Activated T-helper 2 cell treated with anti-CD3 and anti-CD28 coated beads, Interferon-gamma antibody, Interleukin-2, Interleukin-4, amounts not matched to agents 10 μg/mL and 5 μg/mL and 100 μg/mL, durations not matched to agents 14 hours and 24 hours and 36 hours (primary cell): ENCODE results near the gene SERPINE3. TPM values are rescaled to one million over a fixed set of nuclear protein-coding genes. Genes with fewer than 3 reads are reported as not detected.
A peak's percentile ranks its signal among the peaks of the same experiment; 100 is the strongest.

Experiments
- DNase-seq: peaks from one replicate; pipeline ENCODE4 v3.0.0; 2021; ENCODE audit warnings: low spot score
- H3K27ac Mint-ChIP-seq: one replicate; pipeline ENCODE4 v1.8.0; 2021; ENCODE audit warnings: mixed read lengths
- H3K27me3 Mint-ChIP-seq: one replicate; pipeline ENCODE4 v1.8.0; 2021; ENCODE audit warnings: low read depth, mixed read lengths
- H3K36me3 Mint-ChIP-seq: one replicate; pipeline ENCODE4 v1.8.0; 2021; ENCODE audit warnings: low read depth, mixed read lengths
- H3K4me1 Mint-ChIP-seq: one replicate; pipeline ENCODE4 v1.8.0; 2021; ENCODE audit warnings: low read depth, mixed read lengths
- H3K4me3 Mint-ChIP-seq: one replicate; pipeline ENCODE4 v1.8.0; 2021; ENCODE audit warnings: low read depth, mild to moderate bottlenecking, moderate library complexity, mixed read lengths
- H3K9me3 Mint-ChIP-seq: one replicate; pipeline ENCODE4 v1.8.0; 2021; ENCODE audit warnings: mixed read lengths
- intact Hi-C: fragments of 100-400 bp; cut with micrococcal nuclease; formaldehyde crosslinking; loops from one replicate; pipeline ENCODE4 v1.15.1; 2023
- total RNA-seq: library from RNA; stranded (reverse); gene quantifications from 2 replicates; pipeline ENCODE4 v1.2.3, GENCODE V29; 2022

Gene SERPINE3
- total RNA-seq, 1 donor from 2014 or later = not detected

- H3K27me3 Mint-ChIP-seq = peaks cover 4% of the 10 kb centered on the region
- H3K9me3 Mint-ChIP-seq = no peaks in the 10 kb centered on the region
- H3K27ac Mint-ChIP-seq = no peak overlapping the region
These were observed 21.5 kb upstream of the SERPINE3 start for GRCh38 chr13:51318015-51318414.

GRCh38 chr13:51318876-51319275, 20.6 kb upstream of the SERPINE3 start:
- H3K27ac Mint-ChIP-seq = no peak overlapping the region
- peaks cover 2% of the 10 kb centered on the region for H3K27me3 Mint-ChIP-seq
- H3K4me1 Mint-ChIP-seq = no peaks in the 10 kb centered on the region
- H3K9me3 Mint-ChIP-seq = no peaks in the 10 kb centered on the region
- DNase-seq = no peak
- intact Hi-C loops = no loop called here
- no peaks in the 10 kb centered on the region for H3K36me3 Mint-ChIP-seq
- no peak overlapping the region for H3K4me3 Mint-ChIP-seq

More at GRCh38 chr13:51318015-51318414, 21.5 kb upstream of the SERPINE3 start:
- H3K4me1 Mint-ChIP-seq = no peaks in the 10 kb centered on the region
- intact Hi-C loops = no loop called here
- H3K4me3 Mint-ChIP-seq = no peak overlapping the region
- no peaks in the 10 kb centered on the region for H3K36me3 Mint-ChIP-seq
- DNase-seq = no peak

- H3K9me3 Mint-ChIP-seq = no peaks in the 10 kb centered on the region
- no peak for DNase-seq
- intact Hi-C loops = no loop called here
- H3K4me1 Mint-ChIP-seq = no peaks in the 10 kb centered on the region
- H3K27ac Mint-ChIP-seq = no peak overlapping the region
- no peaks in the 10 kb centered on the region for H3K27me3 Mint-ChIP-seq
- no peaks in the 10 kb centered on the region for H3K36me3 Mint-ChIP-seq
- no peak overlapping the region for H3K4me3 Mint-ChIP-seq
These were observed 17.7 kb upstream of the SERPINE3 start for GRCh38 chr13:51321836-51322235.

- Mint-ChIP-seq H3K4me3 (no peak overlapping the region), H3K4me1 (no peaks in the 10 kb centered on the region), H3K27ac (no peak overlapping the region), H3K36me3 (no peaks in the 10 kb centered on the region), H3K9me3 (no peaks in the 10 kb centered on the region), H3K27me3 (no peaks in the 10 kb centered on the region)
- intact Hi-C loops = no loop called here
- DNase-seq = no peak
These were observed 16.7 kb upstream of the SERPINE3 start for GRCh38 chr13:51322826-51323225.

- H3K4me1 Mint-ChIP-seq = no peaks in the 10 kb centered on the region
- no peak for DNase-seq
- H3K36me3 Mint-ChIP-seq = no peaks in the 10 kb centered on the region
- H3K9me3 Mint-ChIP-seq = no peaks in the 10 kb centered on the region
- H3K27me3 Mint-ChIP-seq = no peaks in the 10 kb centered on the region
- intact Hi-C loops = no loop called here
- no peak overlapping the region for H3K27ac Mint-ChIP-seq
- H3K4me3 Mint-ChIP-seq = no peak overlapping the region
These were observed 15.5 kb upstream of the SERPINE3 start for GRCh38 chr13:51323824-51324511.

GRCh38 chr13:51324714-51325420, 14.6 kb upstream of the SERPINE3 start:
- no peaks in the 10 kb centered on the region for H3K4me1 Mint-ChIP-seq
- DNase-seq = no peak
- no peaks in the 10 kb centered on the region for H3K27me3 Mint-ChIP-seq
- no peak overlapping the region for H3K27ac Mint-ChIP-seq
- no peaks in the 10 kb centered on the region for H3K36me3 Mint-ChIP-seq
- intact Hi-C loops = no loop called here
- H3K9me3 Mint-ChIP-seq = no peaks in the 10 kb centered on the region
- H3K4me3 Mint-ChIP-seq = no peak overlapping the region

GRCh38 chr13:51325837-51326236, 13.7 kb upstream of the SERPINE3 start:
- Mint-ChIP-seq H3K36me3 (no peaks in the 10 kb centered on the region), H3K4me1 (peaks cover 4% of the 10 kb centered on the region), H3K9me3 (no peaks in the 10 kb centered on the region), H3K27ac (no peak overlapping the region), H3K4me3 (no peak overlapping the region), H3K27me3 (no peaks in the 10 kb centered on the region)
- no peak for DNase-seq
- intact Hi-C loops = no loop called here

GRCh38 chr13:51326777-51327176, 12.7 kb upstream of the SERPINE3 start:
- no peaks in the 10 kb centered on the region for H3K27me3 Mint-ChIP-seq
- no peak overlapping the region for H3K27ac Mint-ChIP-seq
- intact Hi-C loops = no loop called here
- H3K4me3 Mint-ChIP-seq = no peak overlapping the region
- no peaks in the 10 kb centered on the region for H3K36me3 Mint-ChIP-seq
- DNase-seq = no peak
- no peaks in the 10 kb centered on the region for H3K9me3 Mint-ChIP-seq
- H3K4me1 Mint-ChIP-seq = peaks cover 14% of the 10 kb centered on the region

- Mint-ChIP-seq H3K27me3 (no peaks in the 10 kb centered on the region), H3K4me3 (no peak overlapping the region)
- intact Hi-C loops = no loop called here
These were observed 11.5 kb upstream of the SERPINE3 start for GRCh38 chr13:51327961-51328360.

GRCh38 chr13:51328488-51328887, 11.0 kb upstream of the SERPINE3 start:
- Mint-ChIP-seq H3K4me1 (peaks cover 22% of the 10 kb centered on the region), H3K27me3 (no peaks in the 10 kb centered on the region), H3K4me3 (no peak overlapping the region), H3K27ac (no peak overlapping the region), H3K36me3 (no peaks in the 10 kb centered on the region), H3K9me3 (no peaks in the 10 kb centered on the region)
- intact Hi-C loops = no loop called here
- no peak for DNase-seq

More at GRCh38 chr13:51327961-51328360, 11.5 kb upstream of the SERPINE3 start:
- Mint-ChIP-seq H3K4me1 (peaks cover 18% of the 10 kb centered on the region), H3K9me3 (no peaks in the 10 kb centered on the region), H3K27ac (no peak overlapping the region), H3K36me3 (no peaks in the 10 kb centered on the region)
- no peak for DNase-seq

GRCh38 chr13:51329606-51330005, 9.9 kb upstream of the SERPINE3 start:
- Mint-ChIP-seq H3K4me1 (peaks cover 22% of the 10 kb centered on the region), H3K36me3 (no peaks in the 10 kb centered on the region), H3K9me3 (no peaks in the 10 kb centered on the region), H3K27ac (no peak overlapping the region), H3K4me3 (no peak overlapping the region), H3K27me3 (peaks cover 3% of the 10 kb centered on the region)
- DNase-seq = no peak
- intact Hi-C loops = no loop called here

GRCh38 chr13:51330791-51331190, 8.7 kb upstream of the SERPINE3 start:
- H3K36me3 Mint-ChIP-seq = no peaks in the 10 kb centered on the region

GRCh38 chr13:51331354-51331861, 8.1 kb upstream of the SERPINE3 start:
- H3K4me3 Mint-ChIP-seq = peak overlapping the region; percentile 6
- no peaks in the 10 kb centered on the region for H3K9me3 Mint-ChIP-seq
- no peak for DNase-seq
- intact Hi-C loops = no loop called here
- peaks cover 22% of the 10 kb centered on the region for H3K4me1 Mint-ChIP-seq
- H3K27ac Mint-ChIP-seq = peak overlapping the region; percentile 73
- H3K27me3 Mint-ChIP-seq = peaks cover 10% of the 10 kb centered on the region
- H3K36me3 Mint-ChIP-seq = no peaks in the 10 kb centered on the region

More at GRCh38 chr13:51330791-51331190, 8.7 kb upstream of the SERPINE3 start:
- H3K4me3 Mint-ChIP-seq = peak overlapping the region; percentile 19
- H3K9me3 Mint-ChIP-seq = no peaks in the 10 kb centered on the region
- H3K4me1 Mint-ChIP-seq = peaks cover 22% of the 10 kb centered on the region
- intact Hi-C loops = no loop called here
- peak overlapping the region; percentile 73 for H3K27ac Mint-ChIP-seq
- H3K27me3 Mint-ChIP-seq = peaks cover 10% of the 10 kb centered on the region
- no peak for DNase-seq
